Measurements from ENCODE around the gene ANKRD18A. TPM values are rescaled to one million over a fixed set of nuclear protein-coding genes. Genes with fewer than 3 reads are reported as not detected.

Gene ANKRD18A
- total and polyA plus RNA-seq, 2 of the 4 experiments (the other 2 are of a cell fraction) = not detected

DNA sequence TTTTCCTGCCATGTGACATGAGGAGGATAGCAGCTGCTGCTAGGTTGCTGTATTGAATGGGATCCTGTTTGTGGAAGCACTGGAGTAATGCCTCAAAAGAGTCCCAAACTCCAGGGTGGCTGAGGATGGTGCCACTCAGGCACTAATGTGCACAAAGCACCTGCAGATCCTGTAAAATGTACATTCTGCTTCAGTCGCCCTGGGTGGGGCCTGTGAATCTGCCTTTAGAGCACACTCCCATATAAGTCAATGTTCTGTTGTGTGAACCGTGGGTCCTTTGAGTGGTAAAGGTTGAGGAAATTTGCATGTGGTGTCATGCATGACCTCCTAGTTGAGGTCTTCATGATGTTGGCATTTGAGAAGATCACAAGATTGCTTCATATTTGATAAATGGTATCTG lies 31.6 kb upstream of the ANKRD18A start:
- H3K4me3 ChIP-seq (ENCODE audit: insufficient read depth, low read depth, low read length) = no peak overlapping the region
- H3K9me1 ChIP-seq (ENCODE audit: insufficient read depth, low read length) = no peaks in the 10 kb centered on the region
- H3K27ac ChIP-seq (ENCODE audit: insufficient read depth, low read length) = no peak overlapping the region
- WGBS, 2 experiments (ENCODE audit: extremely low coverage in 2 of 2, insufficient read length in 1 of 2) = no CpG with 5 or more reads among the region's 2 CpGs
- dilution Hi-C loops (cut with HindIII; ENCODE audit: low sequenced_read_pairs, unreplicated experiment) (no loop called here), intact Hi-C loops (cut with micrococcal nuclease) (no loop called here), in situ Hi-C loops (cut with MboI; ENCODE audit: low sequenced_read_pairs) (no loop called here)
- no peak overlapping the region for H2BK20ac ChIP-seq (ENCODE audit: low read depth, low read length)
- H4K20me1 ChIP-seq (ENCODE audit: insufficient read depth, low read length) = no peaks in the 10 kb centered on the region
- H3K18ac ChIP-seq (ENCODE audit: low read depth, low read length) = no peak overlapping the region
- ChIA-PET POLR2A (ENCODE audit: unreplicated experiment) (no interaction called here), CTCF (no interaction called here)
- no peak overlapping the region for H2BK120ac ChIP-seq (ENCODE audit: low read depth, low read length)
- H4K8ac ChIP-seq (ENCODE audit: low read depth in 2 of 2, low read length in 2 of 2) = no peak overlapping the region
- H3K4me1 ChIP-seq (ENCODE audit: control insufficient read depth, insufficient read depth, low read length) = no peaks in the 10 kb centered on the region
- H3K9me3 ChIP-seq (ENCODE audit: control insufficient read depth, insufficient read depth, low read length) = no peaks in the 10 kb centered on the region
- H3K23ac ChIP-seq (ENCODE audit: low read depth, low read length) = no peak overlapping the region
- no peak for ATAC-seq (ENCODE audit: low read depth)
- H3K4ac ChIP-seq (ENCODE audit: low read depth, low read length) = no peak overlapping the region
- H2AK5ac ChIP-seq (ENCODE audit: low read depth, low read length) = no peak overlapping the region
- no peak for TF ChIP-seq POLR2A (IDR thresholded peaks at IDR 0.05; ENCODE audit: low read depth, low read length)
- no peak for TF ChIP-seq BHLHE40 (IDR thresholded peaks at IDR 0.05; ENCODE audit: low read depth, low read length)
- TF ChIP-seq, protein P1, sequence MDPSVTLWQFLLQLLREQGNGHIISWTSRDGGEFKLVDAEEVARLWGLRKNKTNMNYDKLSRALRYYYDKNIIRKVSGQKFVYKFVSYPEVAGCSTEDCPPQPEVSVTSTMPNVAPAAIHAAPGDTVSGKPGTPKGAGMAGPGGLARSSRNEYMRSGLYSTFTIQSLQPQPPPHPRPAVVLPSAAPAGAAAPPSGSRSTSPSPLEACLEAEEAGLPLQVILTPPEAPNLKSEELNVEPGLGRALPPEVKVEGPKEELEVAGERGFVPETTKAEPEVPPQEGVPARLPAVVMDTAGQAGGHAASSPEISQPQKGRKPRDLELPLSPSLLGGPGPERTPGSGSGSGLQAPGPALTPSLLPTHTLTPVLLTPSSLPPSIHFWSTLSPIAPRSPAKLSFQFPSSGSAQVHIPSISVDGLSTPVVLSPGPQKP (IDR thresholded peaks at IDR 0.05; ENCODE audit: borderline replicate concordance, low read depth, low read length) = no peak
- no peak for TF ChIP-seq USF2 (IDR thresholded peaks at IDR 0.05; ENCODE audit: low read depth, low read length)
- TF ChIP-seq SMC3 (IDR thresholded peaks at IDR 0.05; ENCODE audit: low read depth, low read length) = no peak
- TF ChIP-seq CTCF (conservative IDR thresholded peaks at IDR 0.05; ENCODE audit: low read depth, low read length) = no peak
- TF ChIP-seq RAD21 (IDR thresholded peaks at IDR 0.05; ENCODE audit: low read length) = no peak
- TF ChIP-seq RCOR1 (IDR thresholded peaks at IDR 0.05; ENCODE audit: insufficient replicate concordance, low read length) = no peak
- TF ChIP-seq NFE2L2 (IDR thresholded peaks at IDR 0.05; ENCODE audit: low read depth, low read length) = no peak
- TF ChIP-seq CHD1 (IDR thresholded peaks at IDR 0.05; ENCODE audit: low read depth, low read length) = no peak
- no peak overlapping the region for H3K56ac ChIP-seq (ENCODE audit: extremely low read depth, insufficient read depth, low read length)
- H4K91ac ChIP-seq (ENCODE audit: insufficient read depth, low read depth, low read length) = no peak overlapping the region
- no peak overlapping the region for H2AK9ac ChIP-seq (replicated peaks; ENCODE audit: low read depth, low read length, poor library complexity)
- BruUV-seq (replicated peaks) = no TSS peak
- H3K4me2 ChIP-seq (ENCODE audit: low read depth, low read length) = no peak overlapping the region
- H2BK5ac ChIP-seq (ENCODE audit: low read depth, low read length, poor library complexity, severe bottlenecking) = no peak overlapping the region
- no peak overlapping the region for H3K14ac ChIP-seq (replicated peaks; ENCODE audit: low read depth, low read length)
- H3K27me3 ChIP-seq (ENCODE audit: control insufficient read depth, insufficient read depth, low read length) = peaks cover 2% of the 10 kb centered on the region
- H4K5ac ChIP-seq (ENCODE audit: low read depth, low read length) = no peak overlapping the region
- H3K79me1 ChIP-seq (ENCODE audit: low read depth in 1 of 2, low read length in 2 of 2) = no peaks in the 10 kb centered on the region
- H2AFZ ChIP-seq (replicated peaks; ENCODE audit: low read length, poor library complexity) = no peak overlapping the region
- H3K36me3 ChIP-seq (ENCODE audit: control insufficient read depth, insufficient read depth, low read length) = no peaks in the 10 kb centered on the region
- H3K9ac ChIP-seq (ENCODE audit: low read depth, low read length) = no peak overlapping the region
- no peak for DNase-seq
- H2BK15ac ChIP-seq (ENCODE audit: low read depth, low read length) = no peak overlapping the region

All from IMR-90 (cell line).